Esophagus squamous epithelium (tissue), 5 donors: ENCODE measurements around the gene SH2B2. TPM values are rescaled to one million over a fixed set of nuclear protein-coding genes. Genes with fewer than 3 reads are reported as not detected.
A peak's percentile ranks its signal among the peaks of the same experiment; 100 is the strongest.

Experiments
- DNase-seq: peaks from one replicate; lab custom pipeline; 2025; lab: John Stamatoyannopoulos, UW
- H3K27ac ChIP-seq, 4 donors: fragments of 200-600 bp; sonication (generic); one replicate each; pipeline ENCODE4 v1.5.1; 2016 to 2019; ENCODE audit warnings: mild to moderate bottlenecking in 1 of 4
- H3K27me3 ChIP-seq, 4 donors: fragments of 200-600 bp; sonication (generic); 1 replicate in 3 of 4; 2 replicates in 1 of 4; pipeline versions ENCODE4 v1.5.1 to v1.6.0; 2017 to 2021; ENCODE audit warnings: antibody characterized with exemption in 1 of 4
- H3K36me3 ChIP-seq, 3 donors: fragments of 200-600 bp; sonication (generic); one replicate each; pipeline ENCODE4 v1.5.1; 2016 to 2019
- H3K4me1 ChIP-seq, 3 donors: fragments of 200-600 bp; sonication (generic); one replicate each; pipeline ENCODE4 v1.5.1; 2017 to 2019
- H3K4me3 ChIP-seq, 4 donors: fragments of 200-600 bp; sonication (generic); 1 replicate in 3 of 4; 2 replicates in 1 of 4; pipeline ENCODE4 v1.5.1; 2016 to 2019; ENCODE audit warnings: mild to moderate bottlenecking in 2 of 4, moderate library complexity in 1 of 4
- H3K9me3 ChIP-seq, 3 donors: fragments of 200-600 bp; sonication (generic); one replicate each; pipeline ENCODE4 v1.5.1; 2016 to 2019
- POLR2A ChIP-seq, 4 donors: fragments of 450-650 bp; IDR thresholded peaks; one replicate each; pipeline ENCODE4 v1.6.1; 2017; ENCODE audit warnings: antibody characterized with exemption in 4 of 4, mild to moderate bottlenecking in 4 of 4, moderate library complexity in 3 of 4
- WGBS, 2 donors: methylation state at CpG; one replicate each; pipeline ENCODE4 v1.1.5; 2018; 5-methylcytosine and 5-hydroxymethylcytosine counted together
- intact Hi-C: fragments of 100-400 bp; cut with DNase I; formaldehyde crosslinking; loops from one replicate; pipeline ENCODE4 v1.15.0; 2022
- total RNA-seq, 4 donors: library from RNA; depleted of rRNA; stranded (reverse); fragments of >200 nt; gene quantifications; one replicate each; pipeline ENCODE4 v1.1.0, GENCODE V29; 2016
- TF ChIP-seq, protein P1 (sequence below), 6 experiments: fragments of 450-650 bp in 4 of 6; fragments of 200-600 bp in 2 of 6; sonication (generic) in 2 of 6; IDR thresholded peaks; one replicate each; pipeline ENCODE4 v1.5.1; 2016 to 2019; ENCODE audit warnings: antibody characterized with exemption in 6 of 6, mild to moderate bottlenecking in 4 of 6, moderate library complexity in 4 of 6
- donor health status: DM: yes; HTN: yes; CAD: no.

Gene SH2B2
- 1 to 10 TPM in 3 of 4 donors, under 1 TPM in 1; 0.47 to 7.3 (median 2.2) TPM for total RNA-seq

DNA sequence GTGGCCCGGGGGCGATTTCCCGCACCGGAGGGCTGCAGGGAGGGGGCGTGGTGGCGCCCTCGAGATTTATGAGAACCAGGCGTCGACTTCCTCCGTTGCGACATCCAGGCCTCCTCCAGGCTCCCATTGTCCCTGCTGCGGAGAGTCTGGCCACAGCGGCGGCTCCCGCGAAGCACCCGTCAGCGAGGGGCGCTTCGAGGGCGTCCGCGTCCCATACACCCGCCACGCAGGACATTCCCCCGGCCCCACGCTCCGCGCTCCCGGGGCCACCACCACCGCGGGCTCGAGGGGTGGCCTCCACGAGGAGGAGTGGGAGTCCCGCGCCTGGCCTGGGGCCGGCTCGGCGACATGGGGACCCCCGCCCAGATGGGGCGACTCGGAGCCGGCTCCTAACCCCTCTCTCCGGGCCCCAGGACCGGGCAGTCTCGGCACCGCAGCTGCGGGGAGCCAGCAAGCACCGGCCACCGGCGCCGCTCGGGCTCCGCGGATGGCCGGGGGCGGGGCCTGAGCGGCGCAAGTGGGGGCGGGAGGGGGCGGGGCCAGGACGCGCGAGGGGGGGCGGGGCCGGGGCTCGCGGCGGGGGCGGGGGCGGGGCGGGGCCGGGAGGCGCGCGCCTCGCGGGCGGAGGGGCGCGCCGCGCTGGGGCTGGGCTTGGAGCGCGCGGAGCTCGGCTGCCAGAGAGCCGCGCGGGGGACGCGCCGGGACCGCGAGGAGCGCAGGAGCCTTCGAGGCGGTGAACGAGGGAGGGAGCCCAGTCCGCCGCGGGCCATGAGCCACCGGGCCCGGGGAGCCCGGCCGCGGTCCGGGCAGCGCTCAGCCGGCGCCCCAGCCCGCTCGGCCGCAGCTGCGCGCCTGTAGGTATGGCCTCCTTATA lies at the start of gene SH2B2:
Gene SH2B2, plus strand, starts transcription at position 632 of the 874 bp plus-strand sequence. CDS start 13,683 bp downstream, outside the sequence.
- WGBS, 2 donors: no CpG with 5 or more reads among the region's 116 CpGs
- Histone ChIP-seq H3K4me3 (peak within 1 kb of the TSS; percentile 50 to 83 (median 70)), H3K4me1 (peaks cover 18 to 39% (median 27%) of the 10 kb centered on the region in 3 donors), H3K36me3 (no peaks in the 10 kb centered on the region), H3K27me3 (peaks cover 0 to 15% (median 0%) of the 10 kb centered on the region in 4 donors), H3K27ac (peak within 1 kb of the TSS; percentile 51 to 93 (median 85)), H3K9me3 (no peaks in the 10 kb centered on the region)
- peak in 2 of 4 donors; percentile 42 to 73 for TF ChIP-seq POLR2A (IDR thresholded peaks at IDR 0.05)
- TF ChIP-seq, protein P1, sequence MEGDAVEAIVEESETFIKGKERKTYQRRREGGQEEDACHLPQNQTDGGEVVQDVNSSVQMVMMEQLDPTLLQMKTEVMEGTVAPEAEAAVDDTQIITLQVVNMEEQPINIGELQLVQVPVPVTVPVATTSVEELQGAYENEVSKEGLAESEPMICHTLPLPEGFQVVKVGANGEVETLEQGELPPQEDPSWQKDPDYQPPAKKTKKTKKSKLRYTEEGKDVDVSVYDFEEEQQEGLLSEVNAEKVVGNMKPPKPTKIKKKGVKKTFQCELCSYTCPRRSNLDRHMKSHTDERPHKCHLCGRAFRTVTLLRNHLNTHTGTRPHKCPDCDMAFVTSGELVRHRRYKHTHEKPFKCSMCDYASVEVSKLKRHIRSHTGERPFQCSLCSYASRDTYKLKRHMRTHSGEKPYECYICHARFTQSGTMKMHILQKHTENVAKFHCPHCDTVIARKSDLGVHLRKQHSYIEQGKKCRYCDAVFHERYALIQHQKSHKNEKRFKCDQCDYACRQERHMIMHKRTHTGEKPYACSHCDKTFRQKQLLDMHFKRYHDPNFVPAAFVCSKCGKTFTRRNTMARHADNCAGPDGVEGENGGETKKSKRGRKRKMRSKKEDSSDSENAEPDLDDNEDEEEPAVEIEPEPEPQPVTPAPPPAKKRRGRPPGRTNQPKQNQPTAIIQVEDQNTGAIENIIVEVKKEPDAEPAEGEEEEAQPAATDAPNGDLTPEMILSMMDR (IDR thresholded peaks at IDR 0.05): peak in 1 of 6 experiments; percentile 5
- intact Hi-C loops: loop anchor here (10.0 kb wide), 1 partner anchor 178 kb away; the partner anchor contains the start of genes ALKBH4 and LRWD1
- no peak for DNase-seq

- no peak for DNase-seq
- TF ChIP-seq, protein P1 (IDR thresholded peaks at IDR 0.05): no peak
- no peak for TF ChIP-seq POLR2A (IDR thresholded peaks at IDR 0.05)
- Histone ChIP-seq H3K27me3 (no peaks in the 10 kb centered on the region), H3K36me3 (peaks cover 0 to 87% (median 4%) of the 10 kb centered on the region in 3 donors), H3K27ac (no peak overlapping the region), H3K4me1 (no peaks in the 10 kb centered on the region), H3K4me3 (no peak overlapping the region), H3K9me3 (no peaks in the 10 kb centered on the region)
- intact Hi-C loops: loop anchor here (5.0 to 10.0 kb wide), 2 partner anchors 415 to 557 kb away; no protein-coding TSS in a partner anchor
- 95 to 96% methylated on average over 12 to 24 of the region's 35 CpGs for WGBS, 2 donors
These were observed 47.4 kb upstream of the SH2B2 start for GRCh38 chr7:102239206-102239820.

- WGBS, 2 donors: 89% methylated on average over 3 of the region's 8 CpGs; no CpG with 5 or more reads in 1 of the 2 donors
- intact Hi-C loops: no loop called here
- Histone ChIP-seq H3K36me3 (peaks cover 0 to 83% (median 4%) of the 10 kb centered on the region in 3 donors), H3K27me3 (no peaks in the 10 kb centered on the region), H3K27ac (no peak overlapping the region), H3K4me3 (no peak overlapping the region), H3K9me3 (no peaks in the 10 kb centered on the region), H3K4me1 (no peaks in the 10 kb centered on the region)
- DNase-seq: no peak
- TF ChIP-seq POLR2A (IDR thresholded peaks at IDR 0.05): no peak
- TF ChIP-seq, protein P1 (IDR thresholded peaks at IDR 0.05): no peak
These were observed 45.2 kb upstream of the SH2B2 start for GRCh38 chr7:102241431-102241830.

DNA sequence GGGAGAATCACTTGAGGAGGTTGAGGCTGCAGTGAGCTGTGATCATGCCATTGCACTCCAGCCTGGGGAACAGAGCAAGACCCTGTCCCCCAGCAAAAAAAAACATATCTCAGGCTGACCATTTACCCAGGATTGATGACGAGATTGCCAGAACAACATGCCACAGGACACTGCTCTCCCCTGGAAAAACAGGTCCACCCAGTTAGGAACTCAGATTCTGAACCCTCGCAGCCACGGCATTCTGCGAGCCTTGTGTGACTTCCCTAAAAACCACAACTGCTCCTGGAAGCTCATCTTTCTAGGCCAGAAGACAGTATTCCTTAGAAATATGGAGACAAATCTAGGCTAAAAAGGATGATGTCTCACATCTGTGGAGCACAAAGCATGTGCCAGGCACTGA lies 42.1 kb upstream of the SH2B2 start:
- no peak for TF ChIP-seq POLR2A (IDR thresholded peaks at IDR 0.05)
- TF ChIP-seq, protein P1 (IDR thresholded peaks at IDR 0.05): no peak
- H3K27ac ChIP-seq: no peak overlapping the region
- H3K27me3 ChIP-seq: no peaks in the 10 kb centered on the region
- WGBS, 2 donors: 70 to 80% methylated on average over 1 to 4 of the region's 4 CpGs
- peaks cover 0 to 93% (median 4%) of the 10 kb centered on the region in 3 donors for H3K36me3 ChIP-seq
- no peaks in the 10 kb centered on the region for H3K9me3 ChIP-seq
- no peak for DNase-seq
- H3K4me1 ChIP-seq: no peaks in the 10 kb centered on the region
- H3K4me3 ChIP-seq: no peak overlapping the region
- intact Hi-C loops: no loop called here
